ENCODE measurements around the gene ZNF488.

Gene ZNF488

DNA sequence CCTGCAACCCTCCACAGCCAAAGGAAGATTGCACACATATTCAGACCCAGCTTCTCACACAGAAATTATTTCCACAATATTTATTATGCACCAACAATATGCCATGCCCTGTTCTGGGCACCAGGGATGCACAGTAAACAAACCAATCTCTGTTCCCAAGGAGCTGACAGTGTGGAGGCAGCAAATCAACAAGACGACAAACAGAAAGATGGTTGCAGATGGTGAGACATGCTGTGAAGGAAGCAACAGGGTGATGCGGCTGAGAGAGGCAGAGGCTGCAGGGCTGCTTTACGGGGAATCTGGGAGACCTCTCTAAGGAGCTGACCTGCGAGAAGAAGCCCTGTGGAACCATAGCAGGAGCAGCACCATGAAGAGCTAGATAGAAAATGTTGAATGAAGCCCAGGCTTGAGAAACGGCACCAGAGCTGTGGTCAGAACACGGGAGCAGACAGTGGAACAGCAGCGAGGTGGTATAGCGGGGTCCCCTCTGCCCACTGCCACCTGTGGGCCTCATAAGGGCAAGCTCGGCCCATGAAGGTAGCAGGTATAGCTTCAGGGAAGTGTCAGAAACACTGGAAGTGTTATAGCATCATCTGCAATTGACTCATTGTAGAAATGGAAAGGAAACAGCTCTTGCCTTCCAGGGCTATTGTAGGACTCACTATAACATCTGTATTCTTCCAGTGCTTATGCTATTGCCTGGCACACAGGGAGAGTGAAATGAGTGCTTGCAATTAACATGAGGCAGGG is 18.5 kb downstream of the ZNF488 start:
- DNase-seq: no peak

DNA sequence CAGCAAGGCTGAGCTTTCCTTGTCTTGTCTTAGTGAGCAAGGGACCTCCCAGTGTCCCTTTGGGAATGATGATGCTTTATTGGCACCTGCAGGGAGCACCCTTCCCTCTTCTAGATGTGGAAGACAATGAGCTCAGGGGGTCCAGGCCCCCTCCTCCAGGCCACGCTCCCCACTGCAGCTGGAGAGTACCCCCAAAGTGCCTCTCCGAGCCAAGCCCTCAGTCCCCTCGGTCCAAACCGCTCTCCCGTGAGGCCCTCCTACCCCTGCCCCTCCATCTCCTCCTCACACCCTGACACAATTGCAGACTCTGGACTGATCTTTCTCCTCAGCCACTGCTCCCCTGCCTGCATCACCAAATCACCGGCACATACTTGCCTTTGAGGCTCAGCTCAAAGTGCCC is 19.2 kb downstream of the ZNF488 start:
- no peak for DNase-seq

- DNase-seq: no peak
Measured at GRCh38 chr10:47364366-47364765, 19.7 kb downstream of the ZNF488 start.

- DNase-seq: no peak
Measured at GRCh38 chr10:47363781-47364180, 20.3 kb downstream of the ZNF488 start.

GRCh38 chr10:47362199-47362598 is 21.9 kb downstream of the ZNF488 start:
- no peak for DNase-seq

- no peak for DNase-seq
Measured at GRCh38 chr10:47361293-47361692, 22.8 kb downstream of the ZNF488 start.

- DNase-seq: no peak
Measured at GRCh38 chr10:47360419-47361040, 23.6 kb downstream of the ZNF488 start.

- no peak for DNase-seq
Measured at GRCh38 chr10:47359626-47360418, 24.3 kb downstream of the ZNF488 start.

DNA sequence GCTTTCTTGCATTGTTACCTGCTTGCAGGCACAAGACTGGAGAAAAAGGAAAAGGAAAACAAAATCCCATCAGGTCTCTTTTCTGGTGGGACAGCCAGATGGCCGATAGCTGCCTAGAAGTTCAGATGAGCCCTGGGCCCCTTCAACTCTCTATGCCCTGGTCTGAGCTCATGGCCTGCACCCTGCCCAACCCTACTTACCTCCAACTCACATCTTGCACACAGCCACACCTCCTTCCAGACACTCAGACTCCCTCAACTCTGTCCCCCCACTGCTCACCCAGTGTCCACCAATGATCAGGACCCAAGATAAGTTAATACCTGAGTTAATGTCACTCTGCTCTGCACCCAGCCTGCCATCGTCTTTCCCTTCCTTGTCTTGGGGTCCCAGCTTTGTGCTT is 25.0 kb downstream of the ZNF488 start:
- DNase-seq: no peak

DNA sequence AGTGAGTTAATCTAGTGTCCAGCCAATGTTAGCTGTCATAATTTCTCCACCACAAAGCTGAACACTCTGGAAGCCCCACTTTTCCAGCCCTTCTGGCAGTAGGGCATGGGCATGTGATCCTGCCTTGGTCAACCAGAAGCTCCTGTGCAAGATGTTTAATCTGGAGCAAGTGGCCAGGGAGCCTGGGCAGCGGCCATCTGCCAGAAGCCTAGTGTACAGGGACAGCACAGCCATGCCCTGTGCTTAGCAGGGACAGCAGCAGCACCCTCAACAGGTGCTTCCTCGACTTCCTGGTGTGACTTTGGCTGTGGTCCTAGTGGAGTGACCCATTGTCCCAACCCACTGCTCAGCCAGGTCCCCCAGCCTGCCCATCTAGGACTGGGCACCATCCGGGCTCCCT is 25.6 kb downstream of the ZNF488 start:
- no peak for DNase-seq

DNA sequence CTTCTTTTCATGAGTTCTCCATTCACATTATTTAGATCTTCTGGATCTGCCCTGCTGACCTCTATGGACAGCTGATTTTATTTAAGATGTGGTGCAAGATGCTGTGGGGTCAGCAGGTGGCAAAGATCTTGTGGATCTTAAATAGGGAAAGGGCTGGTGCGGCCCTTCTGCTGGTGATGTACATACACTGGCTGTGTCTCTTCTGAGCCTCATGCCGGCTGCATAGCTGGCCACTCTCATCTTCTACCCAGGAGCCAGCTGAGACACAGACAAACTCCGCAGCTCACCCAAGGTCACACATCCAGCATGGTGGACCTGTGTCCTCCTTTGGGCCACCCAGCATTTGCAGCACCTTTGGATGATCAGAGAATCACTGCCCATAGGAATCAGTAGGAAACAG is 26.2 kb downstream of the ZNF488 start:
- no peak for DNase-seq

- no peak for DNase-seq
Measured at GRCh38 chr10:47357131-47357582, 26.9 kb downstream of the ZNF488 start.

- DNase-seq: no peak
Measured at GRCh38 chr10:47356708-47357107, 27.4 kb downstream of the ZNF488 start.

- DNase-seq: no peak
Measured at GRCh38 chr10:47354900-47355299, 29.2 kb downstream of the ZNF488 start.

GRCh38 chr10:47354165-47354564 is 29.9 kb downstream of the ZNF488 start:
- no peak for DNase-seq

GRCh38 chr10:47353351-47353750 is 30.7 kb downstream of the ZNF488 start:
- no peak for DNase-seq

GRCh38 chr10:47351899-47352815 is 31.9 kb downstream of the ZNF488 start:
- no peak for DNase-seq

DNA sequence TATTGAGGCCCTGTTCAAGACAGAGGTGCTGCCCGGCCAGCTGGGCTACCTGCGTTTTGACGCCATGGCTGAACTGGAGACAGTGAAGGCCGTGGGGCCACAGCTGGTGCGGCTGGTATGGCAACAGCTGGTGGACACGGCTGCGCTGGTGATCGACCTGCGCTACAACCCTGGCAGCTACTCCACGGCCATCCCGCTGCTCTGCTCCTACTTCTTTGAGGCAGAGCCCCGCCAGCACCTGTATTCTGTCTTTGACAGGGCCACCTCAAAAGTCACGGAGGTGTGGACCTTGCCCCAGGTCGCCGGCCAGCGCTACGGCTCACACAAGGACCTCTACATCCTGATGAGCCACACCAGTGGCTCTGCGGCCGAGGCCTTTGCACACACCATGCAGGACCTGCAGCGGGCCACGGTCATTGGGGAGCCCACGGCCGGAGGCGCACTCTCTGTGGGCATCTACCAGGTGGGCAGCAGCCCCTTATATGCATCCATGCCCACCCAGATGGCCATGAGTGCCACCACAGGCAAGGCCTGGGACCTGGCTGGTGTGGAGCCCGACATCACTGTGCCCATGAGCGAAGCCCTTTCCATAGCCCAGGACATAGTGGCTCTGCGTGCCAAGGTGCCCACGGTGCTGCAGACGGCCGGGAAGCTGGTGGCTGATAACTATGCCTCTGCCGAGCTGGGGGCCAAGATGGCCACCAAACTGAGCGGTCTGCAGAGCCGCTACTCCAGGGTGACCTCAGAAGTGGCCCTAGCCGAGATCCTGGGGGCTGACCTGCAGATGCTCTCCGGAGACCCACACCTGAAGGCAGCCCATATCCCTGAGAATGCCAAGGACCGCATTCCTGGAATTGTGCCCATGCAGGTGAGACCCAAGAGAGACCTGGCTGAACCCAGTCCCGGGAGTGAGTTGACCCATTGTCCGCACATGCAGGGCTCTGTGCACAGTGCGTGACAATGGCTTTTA is 33.1 kb downstream of the ZNF488 start:
- DNase-seq: no peak

- DNase-seq: no peak
Measured at GRCh38 chr10:47349941-47350371, 34.1 kb downstream of the ZNF488 start.

DNA sequence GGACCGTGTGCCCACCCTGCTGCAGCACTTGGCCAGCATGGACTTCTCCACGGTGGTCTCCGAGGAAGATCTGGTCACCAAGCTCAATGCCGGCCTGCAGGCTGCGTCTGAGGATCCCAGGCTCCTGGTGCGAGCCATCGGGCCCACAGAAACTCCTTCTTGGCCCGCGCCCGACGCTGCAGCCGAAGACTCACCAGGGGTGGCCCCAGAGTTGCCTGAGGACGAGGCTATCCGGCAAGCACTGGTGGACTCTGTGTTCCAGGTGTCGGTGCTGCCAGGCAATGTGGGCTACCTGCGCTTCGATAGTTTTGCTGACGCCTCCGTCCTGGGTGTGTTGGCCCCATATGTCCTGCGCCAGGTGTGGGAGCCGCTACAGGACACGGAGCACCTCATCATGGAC is 34.6 kb downstream of the ZNF488 start:
- DNase-seq: no peak
